Left lobe of liver (tissue), 2 donors: ENCODE results near the gene BMP8A. TPM values are rescaled to one million over a fixed set of nuclear protein-coding genes. Genes with fewer than 3 reads are reported as not detected.
A peak's percentile ranks its signal among the peaks of the same experiment; 100 is the strongest.
"Not testable (repeated sequence)": the region's sequence is repeated elsewhere in the genome, so short reads cannot be mapped to it uniquely, and the experiment has no call there.

Source experiments
- ATAC-seq: fragments of 200-7000 bp; cut with Tn5 transposase; one replicate; pipeline ENCODE4 v1.9.1; 2020; ENCODE audit warnings: mild to moderate bottlenecking, moderate library complexity
- DNase-seq: peaks from one replicate; pipeline ENCODE4 v3.0.0-alpha.2; 2020; ENCODE audit warnings: low spot score
- total RNA-seq: library from RNA; stranded (reverse); gene quantifications from one replicate; pipeline ENCODE4 v1.2.1, GENCODE V29; 2021
- donor health status: DM: no; HTN: no; CAD: no; lungs with moderate emphysema.
- donor health status: DM: no; HTN: yes; CAD: no.

The BMP8A gene
- total RNA-seq, 1 donor from 2014 or later, result not detected

GRCh38 chr1:39504436-39504835 lies 13.0 kb downstream of the BMP8A start:
- not testable (repeated sequence) for ATAC-seq, DNase-seq

GRCh38 chr1:39505289-39505688 lies 13.9 kb downstream of the BMP8A start:
- no peak for ATAC-seq

GRCh38 chr1:39507230-39507928 lies 15.9 kb downstream of the BMP8A start:
- DNase-seq, result no peak
- peak; percentile 33 for ATAC-seq

More at GRCh38 chr1:39505289-39505688, 13.9 kb downstream of the BMP8A start:
- no peak for DNase-seq

GRCh38 chr1:39508266-39508665 lies 16.8 kb downstream of the BMP8A start:
- DNase-seq, result no peak
- ATAC-seq, result no peak

- DNase-seq (no peak), ATAC-seq (peak; percentile 11)
Observed at GRCh38 chr1:39508857-39509305, 17.4 kb downstream of the BMP8A start.

- ATAC-seq (peak; percentile 43), DNase-seq (no peak)
Observed at GRCh38 chr1:39509360-39510009, 18.0 kb downstream of the BMP8A start.

- not testable (repeated sequence) for ATAC-seq, DNase-seq
Observed at GRCh38 chr1:39510570-39511186, 19.2 kb downstream of the BMP8A start.

GRCh38 chr1:39511477-39511876 lies 20.0 kb downstream of the BMP8A start:
- ATAC-seq, DNase-seq: not testable (repeated sequence)

- ATAC-seq, DNase-seq: not testable (repeated sequence)
Observed at GRCh38 chr1:39512234-39512847, 20.9 kb downstream of the BMP8A start.

- not testable (repeated sequence) for DNase-seq
- peak; percentile 61 for ATAC-seq
Observed at GRCh38 chr1:39514710-39515124, 23.3 kb downstream of the BMP8A start.

- DNase-seq, result not testable (repeated sequence)
- ATAC-seq, result peak; percentile 45
Observed at GRCh38 chr1:39515131-39516086, 24.0 kb downstream of the BMP8A start.

- not testable (repeated sequence) for ATAC-seq, DNase-seq
Observed at GRCh38 chr1:39516841-39517240, 25.4 kb downstream of the BMP8A start.

- not testable (repeated sequence) for ATAC-seq, DNase-seq
Observed at GRCh38 chr1:39517936-39518335, 26.5 kb downstream of the BMP8A start.

- ATAC-seq (peak; percentile 89), DNase-seq (peak; percentile 65)
Observed at GRCh38 chr1:39519376-39519775, 27.9 kb downstream of the BMP8A start.

GRCh38 chr1:39522221-39522620 lies 30.8 kb downstream of the BMP8A start:
- not testable (repeated sequence) for ATAC-seq, DNase-seq

GRCh38 chr1:39522661-39523567 lies 31.5 kb downstream of the BMP8A start:
- ATAC-seq (no peak), DNase-seq (no peak)

- ATAC-seq, result no peak
- DNase-seq, result no peak
Observed at GRCh38 chr1:39524171-39524570, 32.7 kb downstream of the BMP8A start.

GRCh38 chr1:39524591-39525365 lies 33.3 kb downstream of the BMP8A start:
- DNase-seq, result no peak

More at GRCh38 chr1:39524591-39525365, 33.3 kb downstream of the BMP8A start:
- no peak for ATAC-seq
